Effector CD4-positive, alpha-beta T cell (primary cell): ENCODE measurements around the gene KCNK7.

Experiments
- DNase-seq: peaks from one replicate; pipeline ENCODE4 v3.0.0-alpha.2; 2020

The KCNK7 gene

DNA sequence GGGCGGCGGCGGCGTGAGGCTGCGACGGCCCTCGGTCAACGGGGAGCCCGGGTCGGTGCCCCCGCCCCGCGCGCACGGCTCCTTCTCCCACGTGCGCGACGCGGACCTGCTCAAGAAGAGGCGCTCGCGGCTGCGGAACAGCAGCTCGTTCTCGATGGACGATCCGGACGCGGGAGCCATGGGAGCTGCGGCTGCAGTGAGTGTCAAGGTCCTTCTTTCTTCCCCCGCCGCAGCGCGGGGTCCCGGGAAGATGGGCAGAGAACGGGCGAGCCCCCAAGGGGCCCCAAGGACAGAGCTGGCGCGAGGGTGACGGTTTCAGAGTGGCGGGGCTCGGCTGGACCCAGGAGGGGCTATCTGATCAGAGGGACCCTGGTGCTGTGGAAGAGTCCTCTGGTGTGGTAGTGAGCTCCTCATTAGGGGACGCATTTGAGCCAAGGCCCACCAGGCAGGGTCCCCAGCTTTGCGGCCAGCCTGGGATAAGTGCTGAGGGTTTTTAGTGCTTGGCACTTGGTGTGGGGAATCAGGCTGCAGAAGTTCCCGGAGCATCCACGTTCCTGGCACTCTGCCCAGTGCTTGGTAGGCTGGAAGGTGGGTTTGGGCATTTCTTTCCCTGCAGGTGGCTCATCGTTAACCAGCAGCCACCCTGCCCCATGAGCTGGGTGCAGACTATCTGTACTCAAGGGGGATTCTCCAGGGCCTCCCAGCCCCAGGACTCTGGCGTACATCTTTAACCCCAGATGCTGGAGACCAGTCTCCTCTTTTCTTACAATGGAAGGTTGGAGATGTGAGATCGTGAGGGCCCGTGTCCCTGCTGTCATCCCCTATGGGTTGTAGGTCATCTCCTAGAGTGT lies 10.0 kb downstream of the KCNK7 start:
- DNase-seq = no peak

DNA sequence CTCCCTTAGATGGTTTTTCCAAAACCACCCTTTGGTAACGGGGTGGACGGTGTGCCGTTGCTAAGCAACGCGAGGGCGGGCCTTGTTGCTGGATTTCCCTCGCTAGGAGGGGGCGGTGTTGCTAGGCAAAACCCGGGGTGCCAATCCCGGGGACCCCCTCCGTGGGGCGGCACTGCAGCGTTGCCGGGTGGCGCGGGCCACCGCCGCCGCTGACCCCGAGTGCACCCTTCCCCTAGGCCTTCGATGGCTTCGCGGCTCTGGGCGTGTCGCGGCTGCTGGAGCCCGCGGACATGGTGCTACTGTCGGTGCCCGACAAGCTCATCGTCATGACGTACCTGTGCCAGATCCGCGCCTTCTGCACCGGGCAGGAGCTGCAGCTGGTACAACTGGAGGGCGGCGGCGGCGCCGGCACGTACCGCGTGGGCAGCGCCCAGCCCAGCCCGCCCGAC lies 10.9 kb downstream of the KCNK7 start:
- DNase-seq = no peak

DNA sequence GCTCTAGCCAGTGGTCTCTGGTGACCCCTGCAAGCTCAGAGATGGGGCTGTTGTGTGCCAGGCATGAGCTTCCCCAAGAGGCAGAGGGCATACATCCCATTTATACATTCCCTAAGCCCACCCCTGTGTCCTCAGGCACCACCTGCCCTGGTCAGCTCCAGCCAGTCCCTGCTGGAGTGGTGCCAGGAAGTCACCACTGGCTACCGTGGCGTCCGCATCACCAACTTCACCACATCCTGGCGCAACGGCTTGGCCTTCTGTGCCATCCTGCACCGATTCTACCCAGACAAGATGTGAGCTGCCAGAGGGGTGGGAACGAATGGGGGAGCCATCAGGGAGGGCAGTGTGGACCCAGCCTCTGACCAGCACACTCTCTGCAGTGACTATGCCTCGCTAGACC lies 11.5 kb downstream of the KCNK7 start:
- DNase-seq = no peak

DNA sequence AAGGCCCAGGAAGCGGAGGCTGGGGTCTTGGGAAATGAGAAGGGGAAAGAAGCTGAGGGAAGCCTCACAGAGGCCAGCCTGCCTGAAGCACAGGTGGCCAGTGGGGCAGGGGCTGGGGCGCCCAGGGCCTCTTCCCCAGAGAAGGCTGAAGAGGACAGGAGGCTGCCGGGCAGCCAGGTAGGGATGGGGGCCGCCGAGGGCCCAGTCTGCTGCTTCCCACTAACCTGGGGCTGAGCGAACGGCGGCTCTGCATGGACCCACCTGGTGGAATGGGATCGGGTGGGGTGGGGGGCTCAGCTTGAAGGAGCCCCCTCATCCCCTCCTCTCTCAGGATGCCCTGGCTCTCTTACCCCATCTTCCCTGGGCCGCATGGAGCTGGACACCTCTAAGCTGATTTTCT lies 12.0 kb downstream of the KCNK7 start:
- DNase-seq = no peak

DNA sequence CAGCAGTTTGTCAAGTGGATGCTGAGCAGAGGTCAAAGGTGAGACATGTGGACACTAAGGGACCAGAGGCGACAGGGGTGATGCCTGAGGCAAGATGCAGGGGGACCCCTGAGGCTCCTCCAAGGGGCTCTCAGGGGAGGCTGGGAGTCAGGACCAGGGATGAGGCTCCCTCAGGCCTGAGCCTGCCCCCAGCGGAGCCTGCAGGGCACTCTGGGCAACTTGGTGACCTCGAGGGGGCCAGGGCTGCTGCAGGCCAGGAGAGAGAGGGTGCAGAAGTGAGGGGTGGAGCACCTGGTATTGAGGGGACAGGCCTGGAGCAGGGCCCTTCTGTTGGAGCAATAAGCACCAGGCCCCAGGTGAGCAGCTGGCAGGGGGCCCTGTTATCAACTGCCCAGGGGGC lies 13.7 kb downstream of the KCNK7 start:
- DNase-seq = no peak

DNA sequence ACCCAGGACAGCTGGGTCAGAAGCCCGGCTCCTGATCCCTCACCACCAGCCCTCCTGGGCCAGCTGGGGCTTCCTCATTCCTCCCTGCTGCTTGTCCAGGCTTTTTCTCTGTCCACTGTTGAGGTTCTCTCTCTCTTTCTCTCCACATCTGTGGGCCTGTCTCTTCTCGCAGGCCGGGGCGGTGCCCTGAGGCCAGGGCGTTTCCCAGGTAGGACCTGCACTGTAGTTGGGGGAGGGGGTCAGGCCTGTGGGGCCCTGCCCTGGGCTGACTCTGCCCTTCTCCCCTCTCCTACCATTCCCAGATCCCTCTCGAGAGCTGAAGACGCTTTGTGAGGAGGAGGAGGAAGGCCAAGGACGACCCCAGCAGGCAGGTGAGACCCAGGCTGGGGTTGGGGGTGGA lies 14.8 kb downstream of the KCNK7 start:
- no peak for DNase-seq

DNA sequence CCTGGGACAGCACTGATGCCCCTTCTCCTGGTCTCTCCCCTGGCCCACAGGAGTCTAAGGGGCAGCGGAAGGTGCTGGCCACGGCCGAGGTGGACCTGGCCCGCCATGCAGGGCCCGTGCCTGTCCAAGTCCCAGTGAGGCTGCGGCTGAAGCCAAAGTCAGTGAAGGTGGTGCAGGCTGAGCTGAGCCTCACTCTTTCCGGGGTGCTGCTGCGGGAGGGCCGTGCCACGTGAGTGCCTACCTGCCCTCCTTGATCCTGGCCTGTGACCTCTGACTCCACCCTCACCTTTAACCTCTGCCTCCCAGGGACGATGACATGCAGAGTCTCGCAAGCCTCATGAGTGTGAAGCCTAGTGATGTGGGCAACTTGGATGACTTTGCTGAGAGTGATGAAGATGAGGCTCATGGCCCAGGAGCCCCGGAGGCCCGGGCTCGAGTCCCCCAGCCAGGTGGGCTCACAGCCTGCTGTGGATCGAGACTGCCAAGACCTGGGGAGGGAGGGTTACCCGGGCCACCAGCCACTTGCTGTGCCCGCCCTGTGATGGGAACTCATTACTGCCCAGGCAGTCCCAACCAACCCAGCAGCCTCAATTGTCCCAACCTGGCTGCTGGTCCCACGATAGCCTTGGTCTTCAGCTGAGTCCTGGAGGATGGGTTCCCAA lies 15.4 kb downstream of the KCNK7 start:
- no peak for DNase-seq

DNA sequence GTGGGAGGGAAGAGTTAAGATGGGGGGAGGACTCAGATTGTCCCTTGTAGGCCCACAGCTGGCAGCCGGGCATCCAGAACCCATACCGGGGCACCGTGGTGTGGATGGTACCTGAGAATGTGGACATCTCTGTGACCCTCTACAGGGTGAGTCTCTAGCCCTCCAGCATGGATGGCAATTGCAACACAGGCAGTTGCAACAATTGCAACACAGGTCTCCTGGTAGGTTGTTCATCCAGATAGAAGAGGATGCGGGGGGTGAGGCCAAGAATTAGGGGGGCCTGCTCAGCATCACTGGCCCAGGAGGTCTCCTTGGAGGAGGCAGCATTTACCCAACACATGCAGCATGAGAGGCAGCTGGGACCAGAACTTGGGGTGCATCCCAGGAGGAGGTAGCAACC lies 16.3 kb downstream of the KCNK7 start:
- DNase-seq = no peak

DNA sequence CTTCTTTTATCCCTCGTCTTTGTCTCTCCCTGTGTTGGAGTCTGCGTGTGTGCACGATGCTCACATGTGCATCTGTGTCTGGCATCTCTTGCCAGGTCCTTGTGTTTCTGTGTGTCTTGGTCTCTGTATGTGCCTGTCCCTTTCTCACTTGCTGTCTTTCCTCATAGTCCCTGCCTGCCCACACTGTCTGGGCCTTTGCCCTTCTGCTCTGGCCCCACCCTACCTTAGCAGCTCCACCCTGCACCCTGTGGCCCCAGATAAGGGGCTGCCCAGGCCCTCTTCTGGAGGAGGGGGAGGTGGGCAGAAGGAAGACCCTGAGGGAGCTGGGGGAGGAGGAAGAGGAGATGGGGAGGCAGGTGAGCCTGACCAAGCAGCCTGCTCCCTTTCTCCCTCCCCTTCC lies 16.9 kb downstream of the KCNK7 start:
- no peak for DNase-seq

DNA sequence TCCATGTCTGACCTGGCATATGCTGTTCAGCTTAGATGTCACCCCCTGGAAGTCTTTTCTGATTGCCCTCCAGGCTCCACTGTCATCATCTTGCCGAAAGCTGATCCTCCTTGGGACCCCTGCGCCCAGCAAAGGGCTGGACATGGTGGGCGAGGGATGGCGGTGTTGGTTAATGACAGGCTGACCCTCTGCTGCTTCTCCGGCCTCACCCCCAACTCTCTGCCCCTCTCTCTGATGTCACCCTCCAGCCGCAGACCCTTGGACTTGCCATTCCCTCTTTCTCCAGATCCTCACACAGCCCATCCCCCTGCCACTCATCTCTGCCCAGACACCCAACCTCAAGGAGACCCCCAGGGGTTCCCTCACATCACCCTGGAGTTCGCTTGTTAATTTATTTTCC lies 17.5 kb downstream of the KCNK7 start:
- DNase-seq = no peak

DNA sequence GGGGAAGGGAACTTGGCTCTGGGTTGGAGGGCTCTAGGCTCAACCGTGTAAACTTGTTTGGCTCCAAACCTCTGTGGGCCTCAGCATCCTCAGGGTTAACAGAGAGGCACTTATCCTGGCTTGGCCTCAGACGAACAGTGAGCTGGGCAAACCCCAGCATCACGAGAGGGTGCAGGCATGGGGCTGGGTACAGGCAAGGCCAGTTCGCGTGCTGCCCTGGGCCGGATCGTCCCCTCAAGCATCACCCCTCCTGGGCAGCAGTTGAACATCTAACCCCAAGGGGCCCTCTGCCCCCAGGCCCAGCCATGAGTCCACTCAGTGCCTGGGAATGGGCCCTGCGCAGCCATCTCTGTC lies 17.9 kb downstream of the KCNK7 start:
- DNase-seq = no peak

DNA sequence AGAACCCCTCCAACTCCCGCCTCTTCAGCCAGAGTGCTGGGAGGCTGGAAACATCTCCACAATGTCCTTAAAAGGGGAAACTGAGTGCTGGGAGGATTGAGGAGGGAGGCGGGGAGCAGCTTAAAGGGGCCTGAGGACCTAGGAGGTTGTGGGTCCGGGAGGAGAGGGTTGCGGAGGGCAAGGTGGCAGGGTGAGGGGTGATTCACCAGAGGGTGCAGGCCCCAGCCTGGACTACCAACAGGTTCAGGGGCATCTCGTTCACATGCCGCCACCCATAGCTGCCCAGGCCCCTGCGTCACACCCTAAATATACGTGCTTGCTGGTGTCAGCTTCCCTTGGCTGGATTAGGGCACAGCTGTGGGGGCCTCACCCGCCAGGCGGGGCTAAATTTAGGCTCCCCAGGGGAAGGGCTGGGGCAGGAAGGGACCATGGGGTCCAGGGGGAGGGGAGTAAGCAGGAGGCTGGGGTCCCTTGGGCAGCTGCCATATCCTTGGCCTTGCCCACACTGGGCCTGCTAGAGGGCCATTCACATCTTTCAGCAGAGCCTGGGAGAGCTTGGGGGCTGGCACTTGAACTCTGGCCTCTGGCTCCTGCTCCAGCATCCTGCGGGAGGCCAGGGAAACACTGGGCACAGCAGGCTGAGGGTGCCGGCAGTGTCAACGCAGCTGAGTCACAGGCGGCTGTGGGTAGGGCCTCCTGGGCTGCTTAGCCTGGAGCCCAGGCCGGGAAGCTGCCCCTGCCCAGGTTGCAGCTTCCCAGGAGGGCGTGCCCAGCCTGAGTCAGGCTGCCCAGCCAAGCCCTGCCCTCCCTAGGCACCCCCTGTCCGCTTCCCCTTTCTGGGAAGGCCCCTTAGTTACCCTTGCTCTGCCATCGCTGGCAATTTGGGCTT lies 18.5 kb downstream of the KCNK7 start:
- no peak for DNase-seq

DNA sequence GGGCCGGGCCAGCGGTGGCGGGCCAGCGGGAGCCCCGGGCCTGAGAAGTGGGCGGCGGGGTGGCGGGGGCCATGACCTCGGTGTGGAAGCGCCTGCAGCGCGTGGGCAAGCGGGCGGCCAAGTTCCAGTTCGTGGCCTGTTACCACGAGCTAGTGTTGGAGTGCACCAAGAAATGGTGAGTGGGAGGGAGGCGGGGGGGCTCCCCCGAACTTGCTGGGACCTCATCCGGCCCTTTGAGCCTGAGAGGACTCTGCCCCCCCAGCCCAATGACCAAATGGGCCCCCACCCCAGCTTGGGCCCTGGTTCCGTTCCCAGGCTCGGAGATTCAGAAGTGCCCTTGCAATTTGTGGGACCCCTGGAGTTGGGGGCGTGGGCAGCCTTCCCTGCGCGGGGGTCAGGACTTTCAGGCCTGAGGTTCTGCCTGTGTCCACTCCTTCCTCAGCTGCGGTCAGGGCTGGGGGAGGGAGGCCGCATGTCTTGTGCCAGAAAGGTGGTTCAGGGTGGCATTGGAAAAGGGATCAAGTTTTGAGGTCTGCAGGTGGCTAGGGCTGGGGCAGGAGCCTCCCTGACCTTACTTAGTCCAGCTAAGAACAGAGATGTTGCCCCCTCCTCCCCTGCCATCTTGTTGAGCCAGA lies 19.3 kb downstream of the KCNK7 start:
- no peak for DNase-seq

DNA sequence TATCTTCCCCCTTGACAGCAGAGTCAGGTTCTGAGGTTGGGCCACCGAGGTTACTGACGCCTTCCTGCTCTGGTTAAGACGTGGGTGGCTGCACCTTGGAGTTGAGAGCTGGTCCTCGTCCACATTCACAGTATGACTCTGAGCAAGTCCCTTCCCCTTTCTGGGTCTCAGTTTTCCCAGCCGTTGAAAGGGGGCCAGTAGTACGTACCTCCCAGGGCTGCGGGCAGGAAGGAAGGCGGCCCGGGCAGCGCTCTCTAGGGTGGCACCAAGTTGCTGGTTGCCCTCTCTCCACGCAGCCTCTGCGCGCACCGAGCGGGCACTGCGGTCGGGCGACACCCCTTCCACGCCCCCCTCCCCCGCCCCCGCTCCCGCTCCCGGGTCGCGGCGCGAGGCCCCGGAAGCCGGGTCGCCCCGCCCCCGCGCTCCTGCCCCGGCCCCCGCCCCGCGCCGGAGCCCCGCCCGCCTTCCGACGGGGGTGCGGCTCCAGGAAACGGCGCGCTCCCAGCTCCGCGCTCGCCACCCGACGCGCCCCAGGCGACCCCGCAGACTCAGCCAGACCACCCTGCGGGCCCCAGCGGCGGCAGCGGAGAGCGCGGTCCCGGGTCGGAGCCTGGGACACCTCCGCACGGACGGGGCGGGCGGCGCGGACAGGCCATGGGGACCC lies 19.9 kb downstream of the KCNK7 start, which contains the start of gene EHBP1L1:
TSS of gene EHBP1L1 (plus strand) at position 486 of the 664 bp plus-strand sequence. CDS start 250 bp downstream, outside the sequence.
- peak; percentile 74 for DNase-seq

DNA sequence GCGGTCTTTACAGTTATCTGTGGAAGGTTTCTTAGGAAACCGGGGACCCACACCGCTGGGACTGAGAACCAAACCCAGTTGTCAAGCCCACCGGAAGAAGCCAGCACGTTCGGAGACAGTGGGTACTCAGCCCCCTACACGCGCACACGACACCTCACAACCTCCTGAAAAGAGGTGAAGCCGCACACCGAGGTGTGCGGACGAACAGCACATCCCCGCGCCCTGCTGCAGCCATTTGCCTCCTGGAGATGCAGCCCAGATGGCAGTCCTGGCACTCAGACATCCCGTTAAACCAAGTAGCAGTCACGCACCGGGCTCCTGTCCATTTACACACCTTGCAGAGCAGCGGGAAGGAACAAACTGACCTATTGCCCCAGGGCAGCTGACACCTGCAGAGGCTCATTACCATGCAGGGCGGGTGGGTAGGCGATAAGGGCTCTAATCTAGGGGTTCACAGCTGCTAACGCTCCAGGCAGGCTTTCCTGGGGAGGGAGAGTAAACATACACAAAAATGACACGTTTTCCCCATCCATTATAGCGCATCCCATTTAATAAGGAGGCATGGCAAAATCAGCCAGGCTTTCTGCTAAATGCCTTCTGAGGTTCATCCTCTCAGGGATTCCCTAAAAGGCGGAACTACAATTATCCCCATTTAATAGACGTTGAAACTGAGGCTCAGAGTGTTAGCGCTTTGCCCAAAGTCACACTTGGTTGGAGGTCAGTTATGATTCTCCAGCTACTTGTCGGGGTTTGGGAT lies 20.6 kb downstream of the KCNK7 start:
- no peak for DNase-seq

DNA sequence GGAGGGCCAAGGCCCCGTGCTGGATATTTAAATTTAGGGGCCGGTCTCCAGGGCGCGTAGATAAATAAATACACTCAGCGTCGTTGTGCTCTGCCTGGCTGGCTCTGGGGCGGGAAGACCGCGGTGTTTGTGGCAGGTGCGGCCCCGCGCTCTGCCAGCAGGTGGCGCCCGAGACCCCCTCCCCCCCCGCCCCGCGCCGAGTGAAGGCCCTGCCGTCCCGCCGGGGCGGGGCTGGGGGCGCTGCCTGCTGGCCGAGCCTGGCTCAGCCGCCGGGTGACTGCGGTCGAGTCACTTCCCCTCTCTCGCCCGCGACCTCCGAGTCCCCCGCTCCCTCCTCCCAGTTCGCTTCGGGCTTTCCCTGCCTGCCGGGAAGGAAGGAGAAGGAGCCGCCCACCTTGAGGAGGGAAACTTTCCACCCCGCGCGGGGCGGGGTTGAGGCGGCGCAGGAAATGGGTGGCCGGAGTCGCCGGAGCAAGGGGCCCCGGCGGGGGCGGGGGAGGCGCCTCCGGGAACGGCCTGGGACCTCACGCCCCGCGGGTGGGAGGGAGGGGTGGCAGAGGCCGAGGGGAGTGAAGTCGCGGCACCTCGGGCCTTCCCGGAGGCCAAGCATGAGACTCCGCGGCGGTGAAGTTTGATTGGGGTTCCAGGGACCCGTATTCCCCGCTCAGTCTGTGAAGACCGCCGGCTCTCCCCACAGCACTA lies 21.3 kb downstream of the KCNK7 start:
- DNase-seq = peak; percentile 79

DNA sequence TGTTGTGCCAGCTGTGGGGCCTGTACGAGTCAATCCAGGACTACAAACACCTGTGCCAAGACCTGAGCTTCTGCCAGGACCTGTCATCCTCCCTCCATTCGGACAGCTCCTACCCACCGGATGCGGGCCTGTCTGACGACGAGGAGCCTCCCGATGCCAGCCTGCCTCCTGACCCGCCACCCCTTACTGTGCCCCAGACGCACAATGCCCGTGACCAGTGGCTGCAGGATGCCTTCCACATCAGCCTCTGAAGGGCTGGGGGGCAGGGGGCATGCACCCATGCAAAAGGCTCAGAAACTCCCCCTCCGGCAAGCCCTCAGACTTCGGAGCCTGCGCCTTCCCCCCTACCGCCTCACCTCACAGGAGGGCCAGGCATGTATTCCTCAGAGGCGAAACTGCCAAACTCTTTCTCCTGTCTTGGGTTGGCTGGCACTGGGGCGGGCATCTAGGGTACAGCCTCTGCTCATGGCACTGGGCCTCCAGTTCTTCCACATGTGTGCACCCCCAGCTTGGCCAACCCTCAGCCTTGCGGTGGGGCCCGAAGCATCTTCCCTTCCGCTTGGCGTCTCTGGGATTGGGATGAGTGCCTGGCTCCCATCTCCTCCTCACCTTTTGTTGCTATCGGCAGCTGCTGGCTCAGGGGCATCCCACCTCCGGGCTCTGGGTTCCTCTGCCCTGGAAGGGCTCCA lies 22.1 kb downstream of the KCNK7 start:
- no peak for DNase-seq

DNA sequence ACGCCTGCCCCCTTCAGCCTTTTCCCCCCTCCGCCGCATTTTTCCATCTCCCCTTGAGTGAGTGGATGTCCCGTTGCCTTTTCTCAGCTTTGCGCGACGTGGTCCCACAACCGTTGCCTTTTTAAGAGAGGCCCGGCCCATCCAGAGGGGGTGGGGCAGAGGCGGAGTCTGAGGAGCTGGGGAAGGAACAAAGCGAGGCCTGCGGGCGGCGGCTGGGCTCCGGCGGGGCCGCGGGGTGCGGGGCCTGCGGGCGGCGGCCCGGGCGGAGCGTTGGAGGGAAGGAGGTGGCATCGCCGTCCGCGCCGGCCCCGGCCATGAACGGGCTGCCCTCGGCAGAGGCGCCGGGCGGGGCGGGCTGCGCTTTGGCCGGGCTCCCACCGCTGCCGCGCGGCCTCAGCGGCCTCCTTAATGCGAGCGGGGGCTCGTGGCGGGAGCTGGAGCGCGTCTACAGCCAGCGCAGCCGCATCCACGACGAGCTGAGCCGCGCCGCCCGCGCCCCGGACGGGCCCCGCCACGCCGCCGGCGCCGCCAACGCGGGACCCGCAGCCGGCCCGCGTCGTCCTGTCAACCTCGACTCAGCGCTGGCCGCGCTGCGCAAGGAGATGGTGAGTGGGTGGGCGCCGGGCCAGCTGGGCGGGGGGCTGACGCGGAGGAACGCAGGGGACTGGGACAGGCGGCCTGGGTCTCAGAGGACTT lies 23.1 kb downstream of the KCNK7 start, which contains the start of gene FAM89B:
TSS of gene FAM89B (plus strand) at position 183 of the 696 bp plus-strand sequence. CDS start at position 315, 132 bp downstream.
- peak; percentile 83 for DNase-seq

DNA sequence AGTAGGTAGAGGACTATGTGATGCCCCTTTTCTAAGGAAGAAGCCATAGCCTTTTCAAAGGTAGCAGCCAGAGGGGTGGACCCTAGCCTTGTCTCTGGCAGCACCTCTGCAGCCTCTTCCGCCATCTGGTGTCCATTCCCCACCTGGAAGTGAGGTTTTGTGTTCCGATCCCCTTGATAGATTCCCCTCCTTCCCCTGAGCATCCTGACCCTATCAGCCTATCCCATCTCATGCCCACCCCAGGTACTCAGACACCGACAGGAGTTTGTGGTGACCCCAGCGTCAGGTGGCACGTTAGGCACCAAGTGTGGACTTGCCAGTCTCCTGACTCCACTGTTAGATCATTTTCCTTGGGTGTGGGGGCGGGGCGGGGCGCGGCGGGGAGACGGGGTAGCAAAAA lies 23.7 kb downstream of the KCNK7 start:
- no peak for DNase-seq
